Measurements from ENCODE around the gene TDRD12. TPM values are rescaled to one million over a fixed set of nuclear protein-coding genes. Genes with fewer than 3 reads are reported as not detected.

TDRD12 gene
- total RNA-seq, 1 experiment from 2014 or later, result 0.33 TPM

DNA sequence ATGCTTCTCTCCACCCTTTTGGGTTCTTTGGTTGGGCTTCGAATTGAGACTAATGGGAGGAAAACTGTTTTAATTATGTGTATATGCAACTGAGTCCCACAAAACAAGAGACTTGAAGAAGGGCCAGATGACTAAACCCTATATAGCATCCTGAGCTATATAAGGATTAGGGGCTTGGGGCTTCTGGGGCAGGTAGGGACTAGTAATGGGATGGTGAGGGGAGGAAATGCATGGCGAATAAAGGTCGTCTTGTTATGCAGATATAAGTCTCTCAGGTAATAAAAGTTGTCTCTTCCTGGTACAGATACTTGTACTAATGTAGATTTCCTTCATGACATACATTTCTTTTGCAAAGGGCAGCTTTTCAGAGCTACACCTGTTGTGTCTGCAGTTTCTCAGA, 152.8 kb downstream of the TDRD12 start:
- Histone ChIP-seq H3K36me3 (ENCODE audit: control insufficient read depth, insufficient read depth, low read length) (no peaks in the 10 kb centered on the region), H3K4me3 (ENCODE audit: low read depth in 2 of 2, low read length in 2 of 2) (no peak overlapping the region), H3K27me3 (ENCODE audit: control insufficient read depth, insufficient read depth, low read length) (no peaks in the 10 kb centered on the region), H3K4me1 (ENCODE audit: control insufficient read depth, insufficient read depth, low read length) (0 out of 2 replicates have a peak, but pooled peaks cover 2% of the 10 kb centered on the region), H3K27ac (ENCODE audit: low read length) (no peak overlapping the region), H3K9me3 (ENCODE audit: control insufficient read depth, insufficient read depth, low read depth, low read length) (no peaks in the 10 kb centered on the region)
- ChIA-PET CTCF (interaction anchor here (0.6 kb wide), 1 partner anchor 73 kb away, joined by 3 read pairs; no protein-coding TSS in a partner anchor), POLR2A (no interaction called here)
- in situ Hi-C loops (cut with HindIII; ENCODE audit: low pct_unique_long_range_greater_than_20kb, low sequenced_read_pairs), result no loop called here
- intact Hi-C loops (cut with micrococcal nuclease; ENCODE audit: unreplicated experiment), result no loop called here
- no TSS peak for BruUV-seq (replicated peaks)
- ATAC-seq, result no peak
- TF ChIP-seq POLR2AphosphoS5 (IDR thresholded peaks at IDR 0.05; ENCODE audit: low read depth, low read length) (no peak), SIN3A (IDR thresholded peaks at IDR 0.05; ENCODE audit: borderline replicate concordance, insufficient read depth, low read depth, low read length) (no peak)
- TF ChIP-seq, protein P1, sequence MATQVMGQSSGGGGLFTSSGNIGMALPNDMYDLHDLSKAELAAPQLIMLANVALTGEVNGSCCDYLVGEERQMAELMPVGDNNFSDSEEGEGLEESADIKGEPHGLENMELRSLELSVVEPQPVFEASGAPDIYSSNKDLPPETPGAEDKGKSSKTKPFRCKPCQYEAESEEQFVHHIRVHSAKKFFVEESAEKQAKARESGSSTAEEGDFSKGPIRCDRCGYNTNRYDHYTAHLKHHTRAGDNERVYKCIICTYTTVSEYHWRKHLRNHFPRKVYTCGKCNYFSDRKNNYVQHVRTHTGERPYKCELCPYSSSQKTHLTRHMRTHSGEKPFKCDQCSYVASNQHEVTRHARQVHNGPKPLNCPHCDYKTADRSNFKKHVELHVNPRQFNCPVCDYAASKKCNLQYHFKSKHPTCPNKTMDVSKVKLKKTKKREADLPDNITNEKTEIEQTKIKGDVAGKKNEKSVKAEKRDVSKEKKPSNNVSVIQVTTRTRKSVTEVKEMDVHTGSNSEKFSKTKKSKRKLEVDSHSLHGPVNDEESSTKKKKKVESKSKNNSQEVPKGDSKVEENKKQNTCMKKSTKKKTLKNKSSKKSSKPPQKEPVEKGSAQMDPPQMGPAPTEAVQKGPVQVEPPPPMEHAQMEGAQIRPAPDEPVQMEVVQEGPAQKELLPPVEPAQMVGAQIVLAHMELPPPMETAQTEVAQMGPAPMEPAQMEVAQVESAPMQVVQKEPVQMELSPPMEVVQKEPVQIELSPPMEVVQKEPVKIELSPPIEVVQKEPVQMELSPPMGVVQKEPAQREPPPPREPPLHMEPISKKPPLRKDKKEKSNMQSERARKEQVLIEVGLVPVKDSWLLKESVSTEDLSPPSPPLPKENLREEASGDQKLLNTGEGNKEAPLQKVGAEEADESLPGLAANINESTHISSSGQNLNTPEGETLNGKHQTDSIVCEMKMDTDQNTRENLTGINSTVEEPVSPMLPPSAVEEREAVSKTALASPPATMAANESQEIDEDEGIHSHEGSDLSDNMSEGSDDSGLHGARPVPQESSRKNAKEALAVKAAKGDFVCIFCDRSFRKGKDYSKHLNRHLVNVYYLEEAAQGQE (IDR thresholded peaks at IDR 0.05; ENCODE audit: insufficient read depth in 1 of 2, low read depth in 2 of 2, low read length in 1 of 2), result no peak
- TF ChIP-seq, protein P2, sequence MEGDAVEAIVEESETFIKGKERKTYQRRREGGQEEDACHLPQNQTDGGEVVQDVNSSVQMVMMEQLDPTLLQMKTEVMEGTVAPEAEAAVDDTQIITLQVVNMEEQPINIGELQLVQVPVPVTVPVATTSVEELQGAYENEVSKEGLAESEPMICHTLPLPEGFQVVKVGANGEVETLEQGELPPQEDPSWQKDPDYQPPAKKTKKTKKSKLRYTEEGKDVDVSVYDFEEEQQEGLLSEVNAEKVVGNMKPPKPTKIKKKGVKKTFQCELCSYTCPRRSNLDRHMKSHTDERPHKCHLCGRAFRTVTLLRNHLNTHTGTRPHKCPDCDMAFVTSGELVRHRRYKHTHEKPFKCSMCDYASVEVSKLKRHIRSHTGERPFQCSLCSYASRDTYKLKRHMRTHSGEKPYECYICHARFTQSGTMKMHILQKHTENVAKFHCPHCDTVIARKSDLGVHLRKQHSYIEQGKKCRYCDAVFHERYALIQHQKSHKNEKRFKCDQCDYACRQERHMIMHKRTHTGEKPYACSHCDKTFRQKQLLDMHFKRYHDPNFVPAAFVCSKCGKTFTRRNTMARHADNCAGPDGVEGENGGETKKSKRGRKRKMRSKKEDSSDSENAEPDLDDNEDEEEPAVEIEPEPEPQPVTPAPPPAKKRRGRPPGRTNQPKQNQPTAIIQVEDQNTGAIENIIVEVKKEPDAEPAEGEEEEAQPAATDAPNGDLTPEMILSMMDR (IDR thresholded peaks at IDR 0.05), result no peak
- DNase-seq (ENCODE audit: low read depth, low spot score), result no peak

DNA sequence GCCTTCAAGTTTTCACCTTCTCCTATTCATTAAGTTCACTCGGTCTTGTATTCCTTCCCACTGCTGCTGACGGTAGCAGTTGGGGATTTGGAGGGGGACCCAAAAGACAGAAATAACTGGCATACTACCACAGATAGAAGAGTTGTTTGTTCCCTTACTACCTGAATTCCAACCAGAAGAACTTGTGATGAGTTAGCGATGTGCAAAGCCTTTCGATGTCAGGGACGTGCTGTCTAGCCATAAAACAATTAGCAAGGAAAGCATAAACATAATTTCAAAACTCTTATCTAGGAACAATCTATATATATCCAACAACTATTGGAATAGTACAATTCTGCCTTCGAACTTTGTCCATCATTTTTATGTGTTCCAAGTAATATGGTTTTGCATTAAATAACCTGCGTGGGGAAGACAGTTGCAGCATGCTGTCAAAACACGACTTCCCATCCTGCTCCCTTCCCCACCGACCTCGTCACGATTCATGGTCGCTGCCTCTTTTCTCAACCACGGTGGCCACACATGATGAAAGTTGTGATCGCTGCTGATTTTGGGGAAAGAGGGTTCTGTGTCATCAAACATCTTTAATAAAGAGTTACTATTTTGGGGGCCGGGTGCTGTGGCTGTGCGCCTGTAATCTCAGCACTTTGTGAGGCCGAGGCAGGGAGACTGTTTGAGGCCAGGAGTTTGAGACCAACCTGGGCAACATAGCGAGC, 153.8 kb downstream of the TDRD12 start:
- H3K27ac ChIP-seq (ENCODE audit: low read length), result no peak overlapping the region
- ATAC-seq (no peak), DNase-seq (ENCODE audit: low read depth, low spot score) (no peak)
- no peak overlapping the region for H3K4me3 ChIP-seq (ENCODE audit: low read depth in 2 of 2, low read length in 2 of 2)
- no peaks in the 10 kb centered on the region for H3K9me3 ChIP-seq (ENCODE audit: control insufficient read depth, insufficient read depth, low read depth, low read length)
- ChIA-PET CTCF (no interaction called here), POLR2A (no interaction called here)
- intact Hi-C loops (cut with micrococcal nuclease; ENCODE audit: unreplicated experiment), result no loop called here
- no peak for TF ChIP-seq SIN3A (IDR thresholded peaks at IDR 0.05; ENCODE audit: borderline replicate concordance, insufficient read depth, low read depth, low read length)
- TF ChIP-seq, protein P1 (IDR thresholded peaks at IDR 0.05; ENCODE audit: insufficient read depth in 1 of 2, low read depth in 2 of 2, low read length in 1 of 2), result no peak
- 0 out of 2 replicates have a peak, but pooled peaks cover 2% of the 10 kb centered on the region for H3K4me1 ChIP-seq (ENCODE audit: control insufficient read depth, insufficient read depth, low read length)
- H3K36me3 ChIP-seq (ENCODE audit: control insufficient read depth, insufficient read depth, low read length), result no peaks in the 10 kb centered on the region
- H3K27me3 ChIP-seq (ENCODE audit: control insufficient read depth, insufficient read depth, low read length), result no peaks in the 10 kb centered on the region
- in situ Hi-C loops (cut with HindIII; ENCODE audit: low pct_unique_long_range_greater_than_20kb, low sequenced_read_pairs), result no loop called here
- no TSS peak for BruUV-seq (replicated peaks)

Data from Panc1 (cell line).